GM19025 (cell line): ENCODE results near the gene ZNF516.

Experiments
- ATAC-seq: cut with Tn5 transposase; IDR thresholded peaks from one replicate; pipeline ENCODE4 v1.9.1; 2021; ENCODE audit warnings: mild to moderate bottlenecking, low read depth, moderate library complexity; ENCODE audit not compliant: unreplicated experiment

Gene ZNF516

GRCh38 chr18:76491776-76492668, 3.0 kb downstream of the ZNF516 start:
- no peak for ATAC-seq

GRCh38 chr18:76491473-76491775, 3.6 kb downstream of the ZNF516 start:
- ATAC-seq, result no peak

GRCh38 chr18:76490670-76491472, 4.2 kb downstream of the ZNF516 start:
- no peak for ATAC-seq

GRCh38 chr18:76490033-76490432, 5.0 kb downstream of the ZNF516 start:
- ATAC-seq, result no peak

GRCh38 chr18:76489081-76489480, 6.0 kb downstream of the ZNF516 start:
- ATAC-seq, result no peak

GRCh38 chr18:76488190-76488589, 6.9 kb downstream of the ZNF516 start:
- no peak for ATAC-seq

- no peak for ATAC-seq
Observed at GRCh38 chr18:76487782-76488181, 7.3 kb downstream of the ZNF516 start.

GRCh38 chr18:76487070-76487469, 8.0 kb downstream of the ZNF516 start:
- ATAC-seq, result no peak

- ATAC-seq, result no peak
Observed at GRCh38 chr18:76486574-76486973, 8.5 kb downstream of the ZNF516 start.

- no peak for ATAC-seq
Observed at GRCh38 chr18:76486038-76486437, 9.0 kb downstream of the ZNF516 start.

- no peak for ATAC-seq
Observed at GRCh38 chr18:76484749-76485387, 10.2 kb downstream of the ZNF516 start.

- no peak for ATAC-seq
Observed at GRCh38 chr18:76483780-76484179, 11.3 kb downstream of the ZNF516 start.

- no peak for ATAC-seq
Observed at GRCh38 chr18:76482971-76483691, 11.9 kb downstream of the ZNF516 start.

- no peak for ATAC-seq
Observed at GRCh38 chr18:76482267-76482666, 12.8 kb downstream of the ZNF516 start.

- ATAC-seq, result no peak
Observed at GRCh38 chr18:76480913-76481312, 14.1 kb downstream of the ZNF516 start.

- no peak for ATAC-seq
Observed at GRCh38 chr18:76479351-76480238, 15.4 kb downstream of the ZNF516 start.

- peak; percentile 59 for ATAC-seq
Observed at GRCh38 chr18:76476665-76477561, 18.1 kb downstream of the ZNF516 start.

GRCh38 chr18:76475450-76476194, 19.4 kb downstream of the ZNF516 start:
- no peak for ATAC-seq
